Neuronal stem cell (in vitro differentiated cells): ENCODE results near the gene TRIM38.

Experiments used
- DNase-seq: peaks from one replicate; pipeline ENCODE4 v3.0.0-alpha.2; 2013; ENCODE audit warnings: low spot score
- H2AFZ ChIP-seq: one replicate; pipeline ENCODE4 v1.6.1; 2013; ENCODE audit warnings: mild to moderate bottlenecking, low read length, inconsistent platforms
- H2AK5ac ChIP-seq: 2 replicates; pipeline ENCODE4 v1.6.1; 2013; ENCODE audit warnings: low read depth, mild to moderate bottlenecking, inconsistent platforms, low read length, moderate library complexity, mixed read lengths
- H2BK120ac ChIP-seq: 2 replicates; pipeline ENCODE4 v1.6.1; 2013; ENCODE audit warnings: low read depth, mild to moderate bottlenecking, inconsistent platforms, low read length, moderate library complexity, mixed read lengths
- H2BK12ac ChIP-seq: one replicate; pipeline ENCODE4 v1.6.1; 2013; ENCODE audit warnings: low read length, inconsistent platforms
- H2BK15ac ChIP-seq: 2 replicates; pipeline ENCODE4 v1.6.1; 2013; ENCODE audit warnings: mild to moderate bottlenecking, low read length, inconsistent platforms, mixed read lengths
- H2BK5ac ChIP-seq: one replicate; pipeline ENCODE4 v1.6.1; 2013; ENCODE audit warnings: inconsistent platforms, mild to moderate bottlenecking, low read length, moderate library complexity
- H3K14ac ChIP-seq: one replicate; pipeline ENCODE4 v1.6.1; 2013; ENCODE audit warnings: low read length, inconsistent platforms
- H3K18ac ChIP-seq: 2 replicates; pipeline ENCODE4 v1.6.1; 2013; ENCODE audit warnings: low read length, inconsistent platforms
- H3K23ac ChIP-seq: 2 replicates; pipeline ENCODE4 v1.6.1; 2013; ENCODE audit warnings: low read depth, mild to moderate bottlenecking, mixed read lengths, low read length, inconsistent platforms; ENCODE audit not compliant: poor library complexity
- H3K27ac ChIP-seq: replicated peaks from 3 replicates; pipeline ENCODE4 v1.5.1; 2013; ENCODE audit warnings: low read length, inconsistent platforms
- H3K27me3 ChIP-seq, 3 experiments: 2 replicates each; pipeline ENCODE4 v1.6.1; 2013; ENCODE audit warnings: low read length in 3 of 3, mild to moderate bottlenecking in 2 of 3, inconsistent platforms in 1 of 3, low read depth in 1 of 3, mixed read lengths in 1 of 3, moderate library complexity in 1 of 3; ENCODE audit not compliant: control insufficient read depth in 3 of 3, insufficient read depth in 3 of 3
- H3K36me3 ChIP-seq, 2 donors: replicated peaks in 1 of 2; 2 replicates each; pipeline ENCODE4 v1.6.1; 2013; ENCODE audit warnings: low read length in 2 of 2; ENCODE audit not compliant: control insufficient read depth in 2 of 2, insufficient read depth in 2 of 2
- H3K4ac ChIP-seq: 2 replicates; pipeline ENCODE4 v1.6.1; 2013; ENCODE audit warnings: inconsistent platforms, mild to moderate bottlenecking, low read length, moderate library complexity
- H3K4me1 ChIP-seq, 2 donors: 1 replicate in 1 of 2; 2 replicates in 1 of 2; pipeline ENCODE4 v1.6.1; 2013; ENCODE audit warnings: low read length in 2 of 2, low read depth in 1 of 2; ENCODE audit not compliant: control insufficient read depth in 2 of 2, insufficient read depth in 1 of 2
- H3K4me2 ChIP-seq: one replicate; pipeline ENCODE4 v1.6.1; 2013; ENCODE audit warnings: mild to moderate bottlenecking, low read length, inconsistent platforms; ENCODE audit not compliant: insufficient read depth, poor library complexity, severe bottlenecking
- H3K4me3 ChIP-seq, 2 donors: 2 replicates each; pipeline ENCODE4 v1.5.1; 2013; ENCODE audit warnings: low read length in 2 of 2, mild to moderate bottlenecking in 2 of 2, inconsistent platforms in 1 of 2, moderate library complexity in 1 of 2
- H3K79me1 ChIP-seq: one replicate; pipeline ENCODE4 v1.6.1; 2013; ENCODE audit warnings: low read depth, mild to moderate bottlenecking, inconsistent platforms, low read length, moderate library complexity
- H3K9ac ChIP-seq: one replicate; pipeline ENCODE4 v1.6.1; 2013; ENCODE audit warnings: mild to moderate bottlenecking, low read depth, low read length, inconsistent platforms; ENCODE audit not compliant: poor library complexity
- H3K9me3 ChIP-seq, 2 donors: replicated peaks in 1 of 2; 2 replicates each; pipeline versions ENCODE3 to v1.6.1; 2013; ENCODE audit warnings: low read length in 2 of 2, mild to moderate bottlenecking in 2 of 2, inconsistent platforms in 1 of 2, low read depth in 1 of 2, mixed read lengths in 1 of 2, moderate library complexity in 1 of 2; ENCODE audit not compliant: control insufficient read depth in 2 of 2, insufficient read depth in 1 of 2
- H4K8ac ChIP-seq: one replicate; pipeline ENCODE4 v1.6.1; 2013; ENCODE audit warnings: low read depth, mild to moderate bottlenecking, inconsistent platforms, low read length, moderate library complexity
- H4K91ac ChIP-seq: one replicate; pipeline ENCODE4 v1.6.1; 2013; ENCODE audit warnings: low read length, low read depth, mild to moderate bottlenecking, inconsistent platforms; ENCODE audit not compliant: poor library complexity
- WGBS, 2 donors: extraction: QIAGEN DNeasy Blood & Tissue Kit; methylation state at CpG; one replicate each; pipeline ENCODE4 v1.1.7; 2013; ENCODE audit warnings: missing lambda C conversion rate in 2 of 2, mixed read lengths in 1 of 2; ENCODE audit not compliant: insufficient read length in 2 of 2, insufficient replicate concordance in 1 of 2; ENCODE audit errors: extremely low coverage in 2 of 2; 5-methylcytosine and 5-hydroxymethylcytosine counted together

The TRIM38 gene

DNA sequence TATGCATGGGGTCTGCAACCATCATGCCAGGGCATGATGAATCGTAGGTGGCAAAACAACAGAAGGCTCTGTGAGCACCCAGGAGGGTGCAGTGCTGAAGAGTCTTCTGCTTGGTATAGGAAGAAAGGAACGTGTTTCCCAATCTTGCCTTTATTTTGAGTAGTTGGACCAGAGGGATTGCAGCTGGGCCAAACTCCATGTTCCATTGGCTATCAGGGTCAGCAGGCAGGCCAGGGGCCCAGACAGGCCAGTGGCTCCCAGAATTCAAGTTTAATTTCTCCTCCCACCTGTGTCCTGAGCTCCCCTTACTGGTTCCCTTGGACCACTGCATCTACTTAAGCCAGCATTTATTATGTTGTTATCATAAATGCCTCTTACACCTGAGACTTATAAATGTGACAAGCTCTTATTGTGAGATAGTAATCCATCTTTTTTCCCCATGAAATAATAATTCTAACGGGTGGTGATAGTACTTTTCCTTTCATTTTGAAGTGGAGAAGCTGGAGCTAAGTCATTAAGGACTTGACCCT is 918 bp upstream of the TRIM38 start:
- Histone ChIP-seq H3K4ac (no peak overlapping the region), H3K9me3 (peaks cover 5 to 24% of the 10 kb centered on the region in 2 donors), H3K18ac (no peak overlapping the region), H4K8ac (no peak overlapping the region), H2BK5ac (no peak overlapping the region), H4K91ac (no peak overlapping the region), H3K27ac (no peak overlapping the region), H2BK12ac (no peak overlapping the region), H3K79me1 (no peaks in the 10 kb centered on the region), H2BK15ac (no peak overlapping the region), H2AFZ (peak overlapping the region; percentile 87), H2BK120ac (no peak overlapping the region), H3K27me3 (no peaks in the 10 kb centered on the region), H3K9ac (no peak overlapping the region), H3K4me2 (no peak overlapping the region), H2AK5ac (no peak overlapping the region), H3K4me1 (peaks cover 2 to 3% of the 10 kb centered on the region in 2 donors), H3K4me3 (no peak overlapping the region), H3K23ac (no peak overlapping the region), H3K36me3 (no peaks in the 10 kb centered on the region), H3K14ac (no peak overlapping the region)
- no CpG with 5 or more reads among the region's 3 CpGs for WGBS, 2 donors
- DNase-seq: no peak

DNA sequence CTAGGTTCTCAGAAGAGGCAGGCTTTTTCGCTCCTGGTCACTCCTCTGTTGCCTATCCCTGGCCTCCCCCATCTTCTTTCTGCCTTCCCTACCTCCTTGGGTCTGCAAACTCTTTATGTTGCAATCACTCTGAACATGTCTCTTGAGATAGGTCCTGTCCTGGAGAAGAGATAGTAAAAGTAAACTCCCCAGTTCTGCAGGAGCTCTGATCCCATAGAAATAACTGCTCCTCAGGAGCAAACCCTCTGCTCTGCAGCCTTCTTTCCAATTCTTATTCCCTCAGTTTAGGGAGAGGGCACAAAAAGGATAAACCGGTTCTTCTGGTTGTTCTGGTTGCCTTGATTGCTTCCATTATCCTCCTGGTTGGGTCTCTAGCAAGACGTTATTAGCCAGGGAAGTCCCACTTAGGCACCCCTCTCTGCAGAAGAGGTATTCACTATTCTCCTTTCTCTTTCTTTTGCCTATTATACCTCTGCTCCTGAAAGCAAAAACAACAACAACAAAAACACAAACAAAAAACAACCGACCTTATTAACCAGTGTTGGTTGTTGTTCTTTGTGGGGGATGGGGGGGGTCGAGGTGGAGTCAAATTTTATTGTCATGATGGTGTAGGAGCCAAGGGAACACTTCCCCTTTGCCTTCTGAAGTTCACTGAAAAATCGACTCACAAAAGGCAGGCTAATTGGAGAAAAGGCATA is 973 bp downstream of the TRIM38 start:
- WGBS, 2 donors: no CpG with 5 or more reads among the region's 6 CpGs
- Histone ChIP-seq H3K27me3 (no peaks in the 10 kb centered on the region), H2AFZ (peak overlapping the region; percentile 1), H2BK12ac (no peak overlapping the region), H3K9ac (no peak overlapping the region), H3K79me1 (no peaks in the 10 kb centered on the region), H3K4me2 (no peak overlapping the region), H2BK5ac (no peak overlapping the region), H2AK5ac (no peak overlapping the region), H3K18ac (no peak overlapping the region), H3K4me1 (peaks cover 2 to 3% of the 10 kb centered on the region in 2 donors), H3K27ac (no peak overlapping the region), H3K4me3 (no peak overlapping the region), H4K8ac (no peak overlapping the region), H3K23ac (no peak overlapping the region), H3K4ac (no peak overlapping the region), H3K14ac (no peak overlapping the region), H2BK15ac (no peak overlapping the region), H2BK120ac (no peak overlapping the region), H3K36me3 (no peaks in the 10 kb centered on the region), H3K9me3 (peaks cover 3 to 24% of the 10 kb centered on the region in 2 donors), H4K91ac (no peak overlapping the region)
- no peak for DNase-seq

DNA sequence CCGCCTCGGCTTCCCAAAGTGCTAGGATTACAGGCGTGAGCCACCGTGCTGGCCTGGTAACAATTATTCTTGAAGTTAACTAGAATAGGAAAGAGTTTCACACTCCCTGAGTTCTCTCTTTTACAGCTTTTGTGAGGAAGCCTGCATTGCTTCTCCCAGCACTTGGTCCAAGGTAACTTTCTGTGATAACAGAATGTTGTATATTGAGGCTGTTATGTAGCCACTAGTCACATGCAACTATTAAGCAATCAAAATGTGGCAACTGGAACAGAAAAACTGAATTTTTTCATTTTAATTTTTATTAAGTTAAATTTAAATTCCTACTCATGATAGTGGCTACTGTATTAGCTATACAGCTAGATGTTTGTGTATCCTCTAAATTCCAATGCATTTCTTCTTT is 2.5 kb downstream of the TRIM38 start:
- no peak for DNase-seq

DNA sequence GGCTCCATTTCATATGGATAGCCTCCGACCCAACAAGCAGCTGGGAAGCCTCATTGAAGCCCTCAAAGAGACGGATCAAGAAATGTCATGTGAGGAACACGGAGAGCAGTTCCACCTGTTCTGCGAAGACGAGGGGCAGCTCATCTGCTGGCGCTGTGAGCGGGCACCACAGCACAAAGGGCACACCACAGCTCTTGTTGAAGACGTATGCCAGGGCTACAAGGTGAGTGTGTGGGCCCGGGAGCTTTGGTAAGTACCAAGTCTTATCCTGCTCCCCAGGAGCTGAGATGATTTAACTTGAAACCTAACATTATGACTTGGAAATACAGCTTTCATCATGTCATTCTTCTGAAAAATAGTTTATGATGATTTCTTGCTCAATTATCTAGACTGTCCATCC is 4.1 kb downstream of the TRIM38 start:
- no peak overlapping the region for H3K4ac ChIP-seq
- H3K23ac ChIP-seq: no peak overlapping the region
- no peaks in the 10 kb centered on the region for H3K27me3 ChIP-seq
- no peak overlapping the region for H2AK5ac ChIP-seq
- H2BK120ac ChIP-seq: no peak overlapping the region
- H4K8ac ChIP-seq: no peak overlapping the region
- DNase-seq: no peak
- no peak overlapping the region for H2BK15ac ChIP-seq
- H3K14ac ChIP-seq: no peak overlapping the region
- H3K9me3 ChIP-seq: no peaks in the 10 kb centered on the region
- no peak overlapping the region for H3K4me3 ChIP-seq
- H3K79me1 ChIP-seq: no peaks in the 10 kb centered on the region
- H3K18ac ChIP-seq: no peak overlapping the region
- no CpG with 5 or more reads among the region's 9 CpGs for WGBS, 2 donors
- no peak overlapping the region for H4K91ac ChIP-seq
- H3K36me3 ChIP-seq: no peaks in the 10 kb centered on the region
- H2BK5ac ChIP-seq: no peak overlapping the region
- H3K9ac ChIP-seq: no peak overlapping the region
- H3K4me2 ChIP-seq: no peak overlapping the region
- H3K4me1 ChIP-seq: peaks cover 3 to 4% of the 10 kb centered on the region in 2 donors
- no peak overlapping the region for H2AFZ ChIP-seq
- H2BK12ac ChIP-seq: no peak overlapping the region
- no peak overlapping the region for H3K27ac ChIP-seq

More for the DNA sequence above, 2.5 kb downstream of the TRIM38 start:
- Histone ChIP-seq H3K27me3 (no peaks in the 10 kb centered on the region), H3K36me3 (no peaks in the 10 kb centered on the region), H2BK5ac (no peak overlapping the region), H2BK12ac (no peak overlapping the region), H3K14ac (no peak overlapping the region), H3K4me2 (no peak overlapping the region), H3K23ac (no peak overlapping the region), H2AFZ (no peak overlapping the region), H2BK120ac (no peak overlapping the region), H3K4ac (no peak overlapping the region), H4K91ac (no peak overlapping the region), H3K4me3 (no peak overlapping the region), H2AK5ac (no peak overlapping the region), H4K8ac (no peak overlapping the region), H3K79me1 (no peaks in the 10 kb centered on the region), H2BK15ac (no peak overlapping the region), H3K9me3 (peaks cover 0 to 13% of the 10 kb centered on the region in 2 donors), H3K18ac (no peak overlapping the region), H3K4me1 (peaks cover 2 to 3% of the 10 kb centered on the region in 2 donors), H3K27ac (no peak overlapping the region), H3K9ac (no peak overlapping the region)
- WGBS, 2 donors: no CpG with 5 or more reads among the region's 4 CpGs
